ENCODE results near the gene RASA3. TPM values are rescaled to one million over a fixed set of nuclear protein-coding genes. Genes with fewer than 3 reads are reported as not detected.

Gene RASA3
- total and polyA plus RNA-seq, 11 donors, result 4.8 to 24.2 (median 9.7) TPM

DNA sequence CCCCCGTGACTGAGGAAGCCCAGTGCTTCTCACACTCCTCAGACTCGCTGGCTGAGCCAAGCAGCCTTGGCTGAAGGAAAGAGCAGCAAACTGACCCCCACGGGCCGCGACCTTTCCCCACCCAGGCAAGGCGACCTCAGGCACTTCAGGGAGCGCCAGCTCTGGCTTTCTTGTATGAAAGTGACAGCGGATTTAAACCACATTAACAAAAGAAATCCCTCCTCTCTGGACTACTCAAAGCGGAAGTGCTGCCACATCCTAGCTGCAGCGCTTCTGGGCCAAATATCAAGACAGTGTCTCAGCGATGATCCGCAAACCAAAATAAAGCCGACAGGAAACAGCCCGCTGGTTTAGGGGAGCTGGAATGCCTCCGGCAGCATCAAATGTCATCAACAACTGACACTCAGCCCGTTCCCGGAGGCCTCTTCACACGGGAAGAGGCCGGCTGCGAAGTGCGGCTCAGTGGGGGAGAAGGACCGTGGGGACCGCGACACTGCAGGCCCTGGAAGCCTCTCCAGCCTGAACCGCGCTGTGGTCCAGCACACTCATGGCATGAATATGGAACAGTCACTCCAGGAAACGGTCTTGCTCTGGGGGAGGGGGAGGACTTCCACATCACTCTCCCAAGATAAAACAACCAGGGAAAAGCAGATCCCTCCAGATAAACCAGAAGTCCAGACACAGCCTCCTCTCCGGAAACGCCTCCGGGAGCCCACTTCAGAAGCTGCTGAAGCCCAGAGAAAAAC is 1.4 kb downstream of the RASA3 start:
- H3K4me3 ChIP-seq, result peak overlapping the region; percentile 71 to 99 (median 88)
- no peaks in the 10 kb centered on the region for H3K9me3 ChIP-seq
- peak overlapping the region; percentile 39 to 94 (median 77) for H3K27ac ChIP-seq
- ATAC-seq, result peak; percentile 25 to 59 (median 37)
- 6 to 13% (median 9%) methylated on average over 21 to 30 of the region's 30 CpGs for WGBS, 4 donors
- peaks cover 0 to 64% (median 46%) of the 10 kb centered on the region in 12 donors for H3K4me1 ChIP-seq
- no peaks in the 10 kb centered on the region for H3K27me3 ChIP-seq
- intact Hi-C loops (cut with DNase I), result loop anchor here in 4 of 10 donors (2.0 to 10.0 kb wide), 4 partner anchors 64 to 180 kb away; no protein-coding TSS in a partner anchor
- H3K36me3 ChIP-seq, result no peaks in the 10 kb centered on the region
- TF ChIP-seq, protein P1, sequence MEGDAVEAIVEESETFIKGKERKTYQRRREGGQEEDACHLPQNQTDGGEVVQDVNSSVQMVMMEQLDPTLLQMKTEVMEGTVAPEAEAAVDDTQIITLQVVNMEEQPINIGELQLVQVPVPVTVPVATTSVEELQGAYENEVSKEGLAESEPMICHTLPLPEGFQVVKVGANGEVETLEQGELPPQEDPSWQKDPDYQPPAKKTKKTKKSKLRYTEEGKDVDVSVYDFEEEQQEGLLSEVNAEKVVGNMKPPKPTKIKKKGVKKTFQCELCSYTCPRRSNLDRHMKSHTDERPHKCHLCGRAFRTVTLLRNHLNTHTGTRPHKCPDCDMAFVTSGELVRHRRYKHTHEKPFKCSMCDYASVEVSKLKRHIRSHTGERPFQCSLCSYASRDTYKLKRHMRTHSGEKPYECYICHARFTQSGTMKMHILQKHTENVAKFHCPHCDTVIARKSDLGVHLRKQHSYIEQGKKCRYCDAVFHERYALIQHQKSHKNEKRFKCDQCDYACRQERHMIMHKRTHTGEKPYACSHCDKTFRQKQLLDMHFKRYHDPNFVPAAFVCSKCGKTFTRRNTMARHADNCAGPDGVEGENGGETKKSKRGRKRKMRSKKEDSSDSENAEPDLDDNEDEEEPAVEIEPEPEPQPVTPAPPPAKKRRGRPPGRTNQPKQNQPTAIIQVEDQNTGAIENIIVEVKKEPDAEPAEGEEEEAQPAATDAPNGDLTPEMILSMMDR (IDR thresholded peaks at IDR 0.05), result peak in 1 of 12 donors; percentile 2
- no peak for TF ChIP-seq POLR2A (IDR thresholded peaks at IDR 0.05)
- peak in 4 of 5 donors; percentile 52 to 73 (median 64) for DNase-seq

DNA sequence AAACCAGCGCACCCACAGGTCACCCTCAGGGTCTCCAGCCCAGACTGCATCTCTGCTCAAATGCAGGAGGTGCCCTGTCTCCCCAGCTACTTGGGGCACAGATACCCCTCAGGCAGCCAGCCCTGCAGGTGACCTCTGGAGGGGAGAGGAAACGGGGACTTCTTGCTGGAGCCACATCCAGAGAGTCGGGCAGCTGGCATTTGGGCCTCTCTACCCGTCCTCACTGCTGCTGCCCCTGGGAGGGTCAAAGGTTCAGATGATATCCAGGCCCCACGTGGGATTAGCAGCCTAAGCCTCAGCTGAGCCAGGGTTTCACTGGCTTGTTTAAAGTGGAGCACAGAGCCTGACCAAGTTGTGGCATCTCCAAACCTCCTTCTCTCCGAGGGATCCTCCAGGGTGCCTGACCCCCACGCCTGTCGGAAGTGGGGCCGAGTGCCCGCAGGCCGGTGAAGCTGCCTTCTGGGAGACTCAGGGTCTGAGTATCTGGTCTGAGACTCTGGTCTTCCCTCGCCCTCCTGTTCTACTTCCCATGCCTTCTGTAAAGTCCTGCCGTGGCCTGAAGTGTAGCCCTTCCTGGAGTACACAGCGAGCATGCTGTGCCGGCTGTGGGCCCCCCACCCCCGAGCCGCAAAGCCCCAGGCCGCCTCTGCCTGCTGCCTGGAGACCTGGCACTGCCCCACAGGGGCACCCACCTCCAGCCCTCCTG is 2.1 kb downstream of the RASA3 start:
- intact Hi-C loops (cut with DNase I), result loop anchor here in 4 of 10 donors (2.0 to 10.0 kb wide), 4 partner anchors 63 to 179 kb away; no protein-coding TSS in a partner anchor
- peak overlapping the region; percentile 39 to 94 (median 77) for H3K27ac ChIP-seq
- H3K27me3 ChIP-seq, result no peaks in the 10 kb centered on the region
- H3K4me1 ChIP-seq, result peaks cover 0 to 64% (median 46%) of the 10 kb centered on the region in 12 donors
- ATAC-seq (no peak), DNase-seq (no peak)
- H3K4me3 ChIP-seq, result peak overlapping the region; percentile 71 to 99 (median 88)
- WGBS, 4 donors, result 52 to 74% (median 60%) methylated on average over 12 to 18 of the region's 18 CpGs
- H3K9me3 ChIP-seq, result no peaks in the 10 kb centered on the region
- no peak for TF ChIP-seq POLR2A (IDR thresholded peaks at IDR 0.05)
- TF ChIP-seq, protein P1 (IDR thresholded peaks at IDR 0.05), result no peak
- no peaks in the 10 kb centered on the region for H3K36me3 ChIP-seq

DNA sequence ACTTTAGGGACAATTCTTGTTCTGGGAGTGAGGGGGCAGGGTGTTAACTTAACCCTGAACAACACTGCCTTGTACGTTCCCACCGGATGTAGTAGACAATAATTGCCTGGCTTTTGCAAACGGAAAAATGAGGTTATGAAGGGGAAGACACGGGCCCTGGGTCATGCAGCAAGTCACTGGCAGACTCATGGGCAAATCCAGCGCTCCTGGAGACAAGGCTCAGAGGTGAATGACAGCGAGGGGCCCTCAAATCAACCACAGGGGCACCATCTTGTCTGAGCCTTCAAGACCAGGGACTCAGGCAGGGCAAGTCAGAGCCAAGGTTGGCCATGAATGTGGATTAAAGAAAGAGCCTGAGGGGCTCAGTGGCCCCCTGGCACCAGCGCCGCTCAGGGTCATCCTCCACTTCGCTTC is 2.8 kb downstream of the RASA3 start:
- DNase-seq, result no peak

More for the DNA sequence above, 2.8 kb downstream of the RASA3 start:
- Histone ChIP-seq H3K9me3 (no peaks in the 10 kb centered on the region), H3K36me3 (peaks cover 0 to 2% (median 0%) of the 10 kb centered on the region in 9 donors), H3K27ac (peak overlapping the region in 10 of 12 donors; percentile 48 to 94 (median 78)), H3K27me3 (no peaks in the 10 kb centered on the region), H3K4me3 (peak overlapping the region in 3 of 12 donors; percentile 32 to 93 (median 89)), H3K4me1 (peaks cover 0 to 69% (median 46%) of the 10 kb centered on the region in 12 donors)
- WGBS, 4 donors, result 65 to 84% (median 71%) methylated on average over 7 to 9 of the region's 9 CpGs
- TF ChIP-seq POLR2A (IDR thresholded peaks at IDR 0.05), result no peak
- TF ChIP-seq, protein P1 (IDR thresholded peaks at IDR 0.05), result no peak
- ATAC-seq, result no peak
- intact Hi-C loops (cut with DNase I), result loop anchor here in 4 of 10 donors (2.0 to 10.0 kb wide), 5 partner anchors 62 to 179 kb away; no protein-coding TSS in a partner anchor
